C4-2B (cell line): ENCODE data around the gene DLX3.

Experiments
- CTCF ChIP-seq: fragments of 450-650 bp; conservative IDR thresholded peaks from 2 replicates; pipeline ENCODE4 v1.5.1; 2017; ENCODE audit warnings: mild to moderate bottlenecking
- ZFX ChIP-seq: fragments of 450-650 bp; IDR thresholded peaks from 2 replicates; pipeline ENCODE4 v1.6.1; 2017

- TF ChIP-seq CTCF (no peak), ZFX (no peak)
Measured at GRCh38 chr17:50035421-50035879, 40.4 kb upstream of the DLX3 start.
